Choroid plexus epithelial cell (primary cell): ENCODE results near the gene SPP2.
A peak's percentile ranks its signal among the peaks of the same experiment; 100 is the strongest.

Experiments
- DNase-seq: peaks from one replicate; pipeline ENCODE4 v3.0.0-alpha.2; 2010; ENCODE audit warnings: low read depth
- H3K4me3 ChIP-seq: 2 replicates; pipeline ENCODE4 v1.5.1; 2011; ENCODE audit warnings: low read depth, mild to moderate bottlenecking, control low read depth, low read length, moderate library complexity
- TF ChIP-seq, protein P1 (sequence below): conservative IDR thresholded peaks from 2 replicates; pipeline ENCODE4 v1.5.1; 2011; ENCODE audit warnings: low read depth, mild to moderate bottlenecking, control low read depth, inconsistent platforms, low read length, moderate library complexity

SPP2 gene

GRCh38 chr2:234033885-234034284, 16.6 kb upstream of the SPP2 start:
- TF ChIP-seq, protein P1, sequence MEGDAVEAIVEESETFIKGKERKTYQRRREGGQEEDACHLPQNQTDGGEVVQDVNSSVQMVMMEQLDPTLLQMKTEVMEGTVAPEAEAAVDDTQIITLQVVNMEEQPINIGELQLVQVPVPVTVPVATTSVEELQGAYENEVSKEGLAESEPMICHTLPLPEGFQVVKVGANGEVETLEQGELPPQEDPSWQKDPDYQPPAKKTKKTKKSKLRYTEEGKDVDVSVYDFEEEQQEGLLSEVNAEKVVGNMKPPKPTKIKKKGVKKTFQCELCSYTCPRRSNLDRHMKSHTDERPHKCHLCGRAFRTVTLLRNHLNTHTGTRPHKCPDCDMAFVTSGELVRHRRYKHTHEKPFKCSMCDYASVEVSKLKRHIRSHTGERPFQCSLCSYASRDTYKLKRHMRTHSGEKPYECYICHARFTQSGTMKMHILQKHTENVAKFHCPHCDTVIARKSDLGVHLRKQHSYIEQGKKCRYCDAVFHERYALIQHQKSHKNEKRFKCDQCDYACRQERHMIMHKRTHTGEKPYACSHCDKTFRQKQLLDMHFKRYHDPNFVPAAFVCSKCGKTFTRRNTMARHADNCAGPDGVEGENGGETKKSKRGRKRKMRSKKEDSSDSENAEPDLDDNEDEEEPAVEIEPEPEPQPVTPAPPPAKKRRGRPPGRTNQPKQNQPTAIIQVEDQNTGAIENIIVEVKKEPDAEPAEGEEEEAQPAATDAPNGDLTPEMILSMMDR = no peak
- DNase-seq = no peak
- no peak overlapping the region for H3K4me3 ChIP-seq

DNA sequence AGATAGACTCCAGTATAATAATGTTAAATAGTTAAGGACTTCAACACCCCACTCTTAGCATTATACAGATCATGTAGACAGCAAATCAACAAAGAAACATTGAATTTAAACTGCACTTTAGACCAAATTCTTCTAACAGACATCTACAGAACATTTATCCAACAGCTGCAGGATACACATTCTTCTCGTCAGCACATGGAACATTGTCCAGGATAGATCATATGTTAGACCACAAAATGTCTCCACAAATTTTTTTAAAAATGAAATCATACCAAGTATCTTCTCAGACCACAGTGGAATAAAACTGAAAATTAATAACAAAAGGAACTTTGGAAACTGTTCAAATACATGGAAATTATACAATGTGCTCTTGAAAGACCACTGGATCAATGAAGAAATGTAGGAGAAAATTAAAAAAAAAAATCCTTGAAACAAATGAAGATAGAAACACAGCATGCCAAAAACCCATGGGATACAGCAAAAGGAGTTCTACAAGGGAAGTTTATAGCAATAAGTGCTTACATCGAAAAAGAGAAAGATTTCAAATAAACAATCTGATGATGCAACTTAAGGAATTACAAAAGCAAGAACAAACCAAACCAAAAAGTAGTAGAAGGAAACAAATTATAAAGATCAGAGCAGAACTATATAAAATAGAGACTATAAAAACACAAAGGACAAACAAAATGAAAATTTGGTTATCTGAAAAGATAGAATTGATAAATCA, 12.3 kb upstream of the SPP2 start:
- DNase-seq = peak; percentile 73
- H3K4me3 ChIP-seq = no peak overlapping the region
- TF ChIP-seq, protein P1 = no peak

DNA sequence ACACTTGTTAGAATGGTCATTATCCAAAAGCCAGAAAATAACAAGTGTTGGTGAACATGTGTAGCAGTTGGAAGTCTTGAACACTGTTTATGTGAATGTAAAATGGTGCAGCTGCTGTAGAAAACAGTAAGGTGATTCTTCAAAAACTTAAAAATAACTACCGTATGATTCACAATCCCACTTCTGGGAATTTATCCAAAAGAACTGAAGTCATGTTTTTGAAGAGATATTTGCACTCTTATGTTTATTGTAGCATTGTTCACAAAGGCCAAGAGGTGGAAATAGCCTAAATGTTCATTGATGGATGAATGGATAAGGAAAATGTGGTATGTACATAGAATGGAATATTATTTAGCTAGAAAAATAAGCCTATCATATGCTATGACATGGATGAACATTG, 6.3 kb upstream of the SPP2 start:
- TF ChIP-seq, protein P1 = no peak
- peak; percentile 82 for DNase-seq
- H3K4me3 ChIP-seq = no peak overlapping the region

DNA sequence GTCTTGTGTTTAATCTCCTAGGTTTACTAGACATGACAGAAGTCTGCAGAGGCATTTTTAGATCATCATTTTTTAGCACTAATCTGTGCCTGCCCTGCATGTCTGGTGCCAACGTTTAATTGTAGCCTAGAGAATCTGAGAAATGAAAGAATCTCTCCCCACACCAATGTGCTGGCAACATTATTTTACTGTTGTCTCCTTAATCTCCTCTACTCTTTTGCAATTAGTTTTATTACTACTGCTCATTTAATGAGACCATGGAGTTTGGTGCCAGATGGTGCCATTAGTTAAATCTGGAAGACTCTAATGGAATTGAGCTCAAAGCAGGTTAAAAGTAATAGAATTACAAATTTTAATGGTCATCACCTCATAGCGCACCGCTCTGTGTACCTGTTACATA, 4.0 kb upstream of the SPP2 start:
- TF ChIP-seq, protein P1 = no peak
- no peak for DNase-seq
- no peak overlapping the region for H3K4me3 ChIP-seq

GRCh38 chr2:234047361-234047760, 3.1 kb upstream of the SPP2 start:
- no peak overlapping the region for H3K4me3 ChIP-seq
- TF ChIP-seq, protein P1 = no peak
- DNase-seq = no peak

DNA sequence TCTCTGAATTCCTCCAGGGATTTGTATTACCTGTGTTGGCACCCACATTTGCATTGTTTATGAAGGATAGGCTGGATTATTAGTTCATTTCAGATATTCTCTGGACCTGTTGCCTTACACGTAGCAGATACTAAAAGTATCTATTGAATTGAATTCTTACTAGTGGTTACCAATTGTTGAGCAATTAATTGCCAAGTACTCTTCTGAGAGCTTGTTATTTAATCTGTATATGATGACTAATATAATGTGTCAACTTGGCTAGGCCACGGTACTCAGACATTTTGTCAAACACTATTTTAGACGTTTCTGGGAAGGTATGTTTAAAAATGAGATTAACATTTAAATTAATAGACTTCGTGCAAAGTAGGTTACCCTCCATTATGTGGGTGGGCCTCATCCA, 2.5 kb upstream of the SPP2 start:
- TF ChIP-seq, protein P1 = no peak
- no peak for DNase-seq
- H3K4me3 ChIP-seq = no peak overlapping the region
